K562 (cell line): ENCODE measurements around the gene TENM3. TPM values are rescaled to one million over a fixed set of nuclear protein-coding genes. Genes with fewer than 3 reads are reported as not detected.

Experiments
- ATAC-seq: fragments of 200-7000 bp; cut with Tn5 transposase; 3 replicates; pipeline ENCODE4 v1.9.1; 2020; ENCODE audit warnings: moderate library complexity
- BruUV-seq: library from RNA; stranded (reverse); fragments of 400-500 nt; replicated peaks from 2 replicates; lab custom pipeline; 2021; lab: Mats Ljungman, UMichigan
- CTCF ChIA-PET: fragments of 300-600 bp; formaldehyde crosslinking; extraction: SDS; loops from one replicate; lab custom pipeline; 2021; ENCODE audit warnings: low intra/inter-chr PET ratio; lab: Yijun Ruan, JAX
- POLR2A ChIA-PET: fragments of 300-600, 350-650 bp; sonication (Branson Sonifier 250); formaldehyde crosslinking; extraction: SDS; loops from one replicate; lab custom pipeline; 2021; ENCODE audit warnings: antibody characterized with exemption, inconsistent platforms; lab: Yijun Ruan, JAX
- DNase-seq, 4 experiments: peaks; one replicate each; pipeline versions ENCODE4 v3.0.0 to v3.0.0-alpha.2; 2011 to 2018; ENCODE audit warnings: low spot score in 3 of 4, mixed read lengths in 3 of 4; ENCODE audit errors: extremely low read depth in 1 of 4
- FAIRE-seq: peaks from 2 replicates; lab custom pipeline; 2011; peaks lifted over from hg19 to GRCh38; lab: Jason Lieb, UNC
- H2AFZ ChIP-seq: 2 replicates; pipeline ENCODE4 v1.6.0; 2011; ENCODE audit warnings: low read depth, low read length, control low read depth, inconsistent platforms
- H3K27ac ChIP-seq: fragments of 200-600 bp; 3 replicates; pipeline ENCODE4 v1.8.0; 2011; ENCODE audit warnings: low read depth, mild to moderate bottlenecking, control low read depth, inconsistent platforms, low read length, moderate library complexity, mixed read lengths; ENCODE audit errors: extremely low read depth
- H3K27me3 ChIP-seq, 2 experiments: fragments of 300-600 bp in 1 of 2; 2 replicates in 1 of 2; 3 replicates in 1 of 2; pipeline versions ENCODE4 v1.6.0 to v1.8.0; 2011; ENCODE audit warnings: inconsistent platforms in 2 of 2, low read length in 2 of 2, mild to moderate bottlenecking in 1 of 2, mixed read lengths in 1 of 2, moderate library complexity in 1 of 2; ENCODE audit not compliant: control insufficient read depth in 2 of 2, insufficient read depth in 2 of 2
- H3K36me3 ChIP-seq: fragments of 300-600 bp; 3 replicates; pipeline ENCODE4 v1.8.0; 2011; ENCODE audit warnings: mild to moderate bottlenecking, low read length, inconsistent platforms; ENCODE audit not compliant: control insufficient read depth, insufficient read depth
- H3K4me1 ChIP-seq, 2 experiments: fragments of 200-600 bp in 1 of 2; replicated peaks in 1 of 2; 2 replicates in 1 of 2; 3 replicates in 1 of 2; pipeline versions ENCODE4 v1.5.1 to v1.8.0; 2011; ENCODE audit warnings: inconsistent platforms in 2 of 2, low read length in 2 of 2, mild to moderate bottlenecking in 1 of 2, mixed read lengths in 1 of 2, moderate library complexity in 1 of 2; ENCODE audit not compliant: control insufficient read depth in 2 of 2, insufficient read depth in 2 of 2
- H3K4me2 ChIP-seq: 2 replicates; pipeline ENCODE4 v1.6.1; 2011; ENCODE audit warnings: low read length, control low read depth, inconsistent platforms, mixed read lengths; ENCODE audit not compliant: insufficient read depth
- H3K4me3 ChIP-seq: fragments of 200-600 bp; sonication (generic), shearing (Covaris generic); 2 replicates; pipeline ENCODE4 v1.5.1; 2016; ENCODE audit warnings: control low read depth, inconsistent platforms
- H3K79me2 ChIP-seq: fragments of 200-600 bp; 3 replicates; pipeline ENCODE4 v1.8.0; 2011; ENCODE audit warnings: low read length, inconsistent platforms; ENCODE audit not compliant: control insufficient read depth, insufficient read depth
- H3K9ac ChIP-seq, 2 experiments: 2 replicates each; pipeline versions ENCODE4 v1.6.0 to v1.6.1; 2011; ENCODE audit warnings: low read depth in 2 of 2, low read length in 2 of 2, control low read depth in 1 of 2, inconsistent platforms in 1 of 2, mild to moderate bottlenecking in 1 of 2, mixed read lengths in 1 of 2; ENCODE audit not compliant: insufficient read depth in 1 of 2
- H3K9me1 ChIP-seq: one replicate; pipeline ENCODE4 v1.6.0; 2011; ENCODE audit warnings: inconsistent platforms, mild to moderate bottlenecking, low read length, moderate library complexity; ENCODE audit not compliant: control insufficient read depth, insufficient read depth
- H3K9me3 ChIP-seq: replicated peaks from 2 replicates; pipeline ENCODE4 v1.5.1; 2011; ENCODE audit warnings: low read depth, low read length, inconsistent platforms; ENCODE audit not compliant: control insufficient read depth, insufficient read depth
- H4K20me1 ChIP-seq: replicated peaks from 2 replicates; pipeline ENCODE4 v1.6.1; 2011; ENCODE audit warnings: low read length, inconsistent platforms, mixed read lengths; ENCODE audit not compliant: control insufficient read depth, insufficient read depth
- ARHGAP35 ChIP-seq: fragments of 450-650 bp; IDR thresholded peaks from 2 replicates; pipeline ENCODE4 v1.6.1; 2018; ENCODE audit not compliant: partially characterized antibody
- ARNT ChIP-seq, 2 experiments: fragments of 450-650 bp; IDR thresholded peaks; 2 replicates each; pipeline ENCODE4 v1.6.1; 2016; ENCODE audit warnings: mild to moderate bottlenecking in 1 of 2
- CC2D1A ChIP-seq: fragments of 450-650 bp; IDR thresholded peaks from 2 replicates; pipeline ENCODE4 v1.6.1; 2017; ENCODE audit warnings: mild to moderate bottlenecking
- CEBPZ ChIP-seq: fragments of 150-350 bp; IDR thresholded peaks from 2 replicates; pipeline ENCODE4 v1.6.1; 2014; ENCODE audit warnings: low read depth, mild to moderate bottlenecking, low read length, borderline replicate concordance
- CREBBP ChIP-seq: IDR thresholded peaks from one replicate; pipeline ENCODE4 v1.6.1; 2012; ENCODE audit warnings: low read depth, mild to moderate bottlenecking, control low read depth, inconsistent platforms, low read length
- DIDO1 ChIP-seq: fragments of 450-650 bp; IDR thresholded peaks from 2 replicates; pipeline ENCODE4 v1.6.1; 2016; ENCODE audit warnings: low read depth, missing biosample characterization, missing genetic modification characterization
- EZH2 ChIP-seq: IDR thresholded peaks from 2 replicates; pipeline ENCODE4 v1.6.1; 2012; ENCODE audit warnings: low read depth, mild to moderate bottlenecking, inconsistent platforms, low read length, borderline replicate concordance
- GABPA ChIP-seq: fragments of 200-800 bp; sonication (Bioruptor generic); conservative IDR thresholded peaks from 2 replicates; pipeline ENCODE4 v1.6.1; 2016; ENCODE audit warnings: low read depth, missing genetic modification characterization, missing compliant biosample characterization
- GMEB1 ChIP-seq: fragments of 250-450 bp; sonication (Bioruptor Pico); IDR thresholded peaks from 2 replicates; pipeline ENCODE4 v1.4.0; 2020; ENCODE audit warnings: mild to moderate bottlenecking
- MAFG ChIP-seq: fragments of 450-650 bp; conservative IDR thresholded peaks from 2 replicates; pipeline ENCODE4 v1.6.1; 2016; ENCODE audit warnings: missing genetic modification characterization, missing compliant biosample characterization
- NCOA1 ChIP-seq: fragments of 450-650 bp; IDR thresholded peaks from 2 replicates; pipeline ENCODE4 v1.6.1; 2016; ENCODE audit warnings: low read depth
- POLR2AphosphoS5 ChIP-seq: IDR thresholded peaks from 2 replicates; pipeline ENCODE4 v1.6.1; 2011; ENCODE audit warnings: mild to moderate bottlenecking, low read depth, low read length, moderate library complexity; ENCODE audit not compliant: control insufficient read depth, insufficient read depth
- SMAD3 ChIP-seq: fragments of 450-650 bp; formaldehyde crosslinking; conservative IDR thresholded peaks from 2 replicates; pipeline ENCODE4 v1.4.0; 2020; ENCODE audit warnings: mild to moderate bottlenecking
- SP1 ChIP-seq: sonication (generic); formaldehyde crosslinking; IDR thresholded peaks from 2 replicates; pipeline ENCODE4 v1.8.1; 2022; ENCODE audit warnings: mild to moderate bottlenecking, missing genetic modification reagents
- ZC3H8 ChIP-seq: fragments of 450-650 bp; IDR thresholded peaks from 2 replicates; pipeline ENCODE4 v1.6.1; 2017
- ZNF263 ChIP-seq: sonication (generic); formaldehyde crosslinking; IDR thresholded peaks from 2 replicates; pipeline ENCODE4 v1.8.0; 2022; ENCODE audit warnings: mild to moderate bottlenecking, missing genetic modification reagents, borderline replicate concordance
- WGBS: fragments of 100-300 bp; shearing (Covaris generic); methylation state at CpG from one replicate; pipeline ENCODE4 v1.1.6; 2016; ENCODE audit warnings: low coverage, mixed read lengths; ENCODE audit not compliant: insufficient coverage; ENCODE audit errors: missing lambda C conversion rate; 5-methylcytosine and 5-hydroxymethylcytosine counted together
- in situ Hi-C: fragments of 300-500 bp; cut with MboI; formaldehyde crosslinking; loops from 4 replicates; pipeline ENCODE4 v1.15.0; 2018; ENCODE audit warnings: inconsistent platforms, mixed read lengths
- intact Hi-C: fragments of 100-400 bp; cut with micrococcal nuclease; formaldehyde crosslinking; loops from 2 replicates; pipeline ENCODE4 v1.14.2; 2022
- polyA plus RNA-seq, 8 experiments: library from polyadenylated mRNA; depleted of rRNA in 4 of 8; stranded (reverse) in 5 of 8; unstranded in 3 of 8; fragments of >200 nt; fragmentation: Nextera tagmentation in 2 of 8; fragmentation: Illumina TruSeq in 1 of 8; extraction: Ambion mirVana in 2 of 8; extraction: Trizol in 1 of 8; gene quantifications; 2 replicates each; pipeline versions ENCODE4 v1.2.1 to v1.2.3, GENCODE V29; 2011 to 2014; ENCODE audit warnings: inconsistent platforms in 1 of 8, missing spikeins in 1 of 8
- total RNA-seq, 7 experiments: library from RNA; depleted of rRNA in 6 of 7; stranded (reverse); fragments of >200 nt in 6 of 7; fragmentation: Illumina TruSeq in 2 of 7; extraction: Trizol in 2 of 7; gene quantifications; 2 replicates each; pipeline versions ENCODE4 v1.2.1 to v1.2.3, GENCODE V29; 2011 to 2021; ENCODE audit warnings: low replicate concordance in 1 of 7
- TF ChIP-seq, protein P1 (sequence below): sonication (generic); formaldehyde crosslinking; IDR thresholded peaks from 2 replicates; pipeline ENCODE4 v1.8.1; 2023; ENCODE audit warnings: mild to moderate bottlenecking, missing genetic modification reagents

The TENM3 gene
- total and polyA plus RNA-seq, 9 of the 15 experiments (the other 6 are each of a cell fraction or from before 2014, with no cell fraction given) = 0.01 to 0.02 TPM; not detected in 7

- FAIRE-seq (no peak), ATAC-seq (no peak), DNase-seq (no peak)
- Histone ChIP-seq H3K4me2 (no peak overlapping the region), H3K27ac (no peak overlapping the region), H3K27me3 (no peaks in the 10 kb centered on the region), H4K20me1 (no peaks in the 10 kb centered on the region), H3K4me1 (no peaks in the 10 kb centered on the region), H2AFZ (no peak overlapping the region), H3K9me3 (no peaks in the 10 kb centered on the region), H3K79me2 (no peaks in the 10 kb centered on the region), H3K4me3 (no peak overlapping the region), H3K36me3 (no peaks in the 10 kb centered on the region), H3K9ac (no peak overlapping the region), H3K9me1 (no peaks in the 10 kb centered on the region)
- WGBS = under 1% methylated on average over 10 of the region's 10 CpGs
- BruUV-seq = no TSS peak
- ChIA-PET CTCF (no interaction called here), POLR2A (no interaction called here)
- in situ Hi-C loops = no loop called here
- intact Hi-C loops = no loop called here
- TF ChIP-seq CC2D1A (no peak), POLR2AphosphoS5 (no peak), GMEB1 (CRISPR knock-in tag) (no peak), GABPA (tag) (no peak), EZH2 (no peak), CREBBP (no peak), SP1 (CRISPR knock-in tag) (no peak), ZC3H8 (no peak), SMAD3 (CRISPR knock-in tag) (no peak), ZNF263 (CRISPR knock-in tag) (no peak), MAFG (tag) (no peak), DIDO1 (tag) (no peak), ARHGAP35 (no peak), ARNT (IDR thresholded peaks at IDR 0.05) (no peak), CEBPZ (no peak), NCOA1 (no peak)
- TF ChIP-seq, protein P1, sequence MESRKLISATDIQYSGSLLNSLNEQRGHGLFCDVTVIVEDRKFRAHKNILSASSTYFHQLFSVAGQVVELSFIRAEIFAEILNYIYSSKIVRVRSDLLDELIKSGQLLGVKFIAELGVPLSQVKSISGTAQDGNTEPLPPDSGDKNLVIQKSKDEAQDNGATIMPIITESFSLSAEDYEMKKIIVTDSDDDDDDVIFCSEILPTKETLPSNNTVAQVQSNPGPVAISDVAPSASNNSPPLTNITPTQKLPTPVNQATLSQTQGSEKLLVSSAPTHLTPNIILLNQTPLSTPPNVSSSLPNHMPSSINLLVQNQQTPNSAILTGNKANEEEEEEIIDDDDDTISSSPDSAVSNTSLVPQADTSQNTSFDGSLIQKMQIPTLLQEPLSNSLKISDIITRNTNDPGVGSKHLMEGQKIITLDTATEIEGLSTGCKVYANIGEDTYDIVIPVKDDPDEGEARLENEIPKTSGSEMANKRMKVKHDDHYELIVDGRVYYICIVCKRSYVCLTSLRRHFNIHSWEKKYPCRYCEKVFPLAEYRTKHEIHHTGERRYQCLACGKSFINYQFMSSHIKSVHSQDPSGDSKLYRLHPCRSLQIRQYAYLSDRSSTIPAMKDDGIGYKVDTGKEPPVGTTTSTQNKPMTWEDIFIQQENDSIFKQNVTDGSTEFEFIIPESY (CRISPR knock-in tag) = no peak
These were observed 294.0 kb downstream of the TENM3 start for GRCh38 chr4:182537031-182537795.
